Retina (tissue), 1 donor: ENCODE data around the gene SPC24.
"Not testable (repeated sequence)": the region's sequence is repeated elsewhere in the genome, so short reads cannot be mapped to it uniquely, and the experiment has no call there.

Source experiments
- DNase-seq: peaks from one replicate; pipeline ENCODE4 v3.0.0-alpha.2; 2016

SPC24 gene

GRCh38 chr19:11164296-11164695 lies 8.7 kb upstream of the SPC24 start:
- no peak for DNase-seq

GRCh38 chr19:11160440-11160768 lies 4.8 kb upstream of the SPC24 start:
- not testable (repeated sequence) for DNase-seq

- no peak for DNase-seq
Observed at GRCh38 chr19:11159598-11160439, 4.2 kb upstream of the SPC24 start.

DNA sequence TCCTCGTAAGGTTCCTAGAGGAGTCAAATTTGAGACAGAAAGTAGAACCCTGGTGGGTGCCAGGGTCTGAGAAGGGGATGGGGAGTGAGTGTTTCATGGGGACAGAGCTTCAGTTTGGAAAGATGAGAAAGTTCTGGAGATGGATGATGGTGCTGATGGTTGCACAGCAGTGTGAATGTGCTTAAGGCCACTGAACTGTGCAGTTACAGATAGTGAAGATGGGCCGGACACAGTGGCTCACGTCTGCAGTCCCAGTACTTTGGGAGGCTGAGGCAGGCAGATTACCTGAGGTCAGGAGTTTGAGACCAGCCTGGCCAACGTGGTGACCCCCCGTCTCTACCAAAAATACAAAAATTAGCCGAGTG lies 917 bp downstream of the SPC24 start:
- no peak for DNase-seq

DNA sequence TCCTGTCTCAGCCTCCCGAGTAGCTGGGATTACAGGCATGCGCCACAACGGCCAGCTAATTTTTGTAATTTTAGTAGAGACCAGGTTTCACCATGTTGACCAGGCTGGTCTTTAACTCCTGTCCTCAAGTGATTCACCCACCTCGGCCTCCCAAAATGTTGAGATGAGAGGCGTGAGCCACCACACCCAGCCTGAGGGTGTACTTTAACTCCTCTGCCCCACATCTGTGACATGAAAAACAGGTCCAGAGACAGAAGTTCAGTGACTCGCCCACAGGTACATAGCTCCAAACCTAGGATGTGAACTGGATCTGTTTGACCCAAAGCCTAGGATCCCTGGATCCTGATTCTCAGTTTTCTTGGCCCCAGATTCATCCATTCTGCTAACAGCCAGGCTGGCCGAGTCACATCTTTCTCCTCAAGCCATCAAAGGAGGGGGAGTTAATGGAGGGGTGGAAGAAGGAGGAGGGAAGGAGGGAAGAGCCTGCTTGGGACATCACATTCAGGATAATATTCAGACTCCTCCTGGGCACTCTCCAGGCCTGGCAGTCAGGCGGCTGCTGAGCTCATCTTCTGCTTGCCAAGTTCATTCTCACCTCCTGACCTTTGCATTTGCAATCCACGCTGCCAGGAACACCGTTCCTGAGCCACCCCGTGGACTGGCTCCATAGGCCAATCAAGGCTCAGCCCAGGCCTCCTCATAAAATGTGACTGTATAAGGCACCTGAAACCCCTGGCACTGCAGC lies 3.1 kb downstream of the SPC24 start:
- DNase-seq: no peak

DNA sequence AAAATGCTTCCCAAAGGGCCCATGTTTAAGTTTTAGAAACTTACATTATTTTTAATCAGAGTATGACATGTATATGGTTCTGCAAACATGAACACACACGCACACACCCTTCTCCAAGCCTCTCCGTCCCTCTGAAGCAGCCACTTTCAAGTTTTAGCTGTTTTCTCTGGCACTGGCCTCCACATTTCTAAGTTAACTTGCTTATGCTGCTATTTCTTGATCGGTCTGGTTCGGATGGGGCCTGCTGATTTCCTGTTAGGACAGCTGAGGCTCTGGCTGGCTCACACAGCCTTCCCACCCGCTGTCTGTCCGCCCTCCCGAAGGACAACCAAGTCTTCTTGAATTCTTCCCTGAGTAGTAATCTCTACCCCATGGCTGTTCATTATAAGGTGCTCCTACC lies 4.4 kb downstream of the SPC24 start:
- DNase-seq: no peak

DNA sequence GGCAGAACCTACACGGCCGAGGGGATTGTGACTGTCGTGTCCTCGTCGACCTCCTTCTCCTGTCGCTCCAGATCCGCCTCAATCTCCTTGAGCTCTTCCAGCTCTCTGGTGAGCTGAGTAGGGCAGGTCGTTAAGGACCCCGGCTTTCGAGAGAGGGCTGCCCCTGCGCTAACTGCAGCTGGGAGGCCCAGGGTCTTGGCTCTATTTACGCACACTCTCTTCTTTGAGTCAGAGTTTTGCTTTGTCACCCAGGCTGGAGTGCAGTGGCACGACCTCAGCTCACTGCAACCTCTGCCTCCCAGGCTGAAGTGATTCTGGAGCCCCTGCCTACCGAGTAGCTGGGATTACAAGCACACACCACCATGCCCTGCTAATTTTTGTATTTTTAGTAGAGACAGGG lies 7.6 kb downstream of the SPC24 start:
- no peak for DNase-seq

- no peak for DNase-seq
Observed at GRCh38 chr19:11145536-11145924, 10.1 kb downstream of the SPC24 start.

GRCh38 chr19:11142528-11143171 lies 12.9 kb downstream of the SPC24 start:
- no peak for DNase-seq

DNA sequence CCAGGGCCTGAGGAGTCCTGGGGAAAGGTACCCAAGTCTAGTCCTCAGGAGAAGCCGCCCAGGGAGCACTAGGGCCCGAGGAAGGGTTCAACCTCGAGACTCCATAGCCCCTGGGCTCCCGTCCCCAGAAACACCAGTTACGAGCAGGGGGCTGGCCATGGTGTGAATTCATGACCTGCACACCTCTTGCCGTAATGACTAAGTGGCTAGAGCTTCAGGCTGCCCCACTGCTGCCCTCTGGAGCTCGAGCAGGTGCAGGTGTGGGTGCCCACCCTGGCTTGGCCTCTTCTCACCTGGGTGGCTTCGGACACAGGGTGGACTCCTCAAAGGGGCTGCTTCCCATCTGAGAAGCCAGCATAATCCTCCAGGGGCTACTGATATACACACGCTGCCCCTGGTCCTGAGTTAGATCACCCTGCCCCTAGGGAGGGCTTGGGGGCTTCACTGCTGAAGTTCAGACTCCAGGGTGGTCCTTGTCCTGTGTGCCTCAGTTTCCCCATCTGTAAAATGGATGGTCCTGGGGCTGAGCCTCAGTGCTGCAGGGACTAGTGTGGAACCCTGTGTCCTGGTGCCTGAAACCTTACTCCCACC lies 13.6 kb downstream of the SPC24 start:
- DNase-seq: no peak

- DNase-seq: no peak
Observed at GRCh38 chr19:11140896-11141295, 14.7 kb downstream of the SPC24 start.

GRCh38 chr19:11140023-11140538 lies 15.5 kb downstream of the SPC24 start:
- not testable (repeated sequence) for DNase-seq

DNA sequence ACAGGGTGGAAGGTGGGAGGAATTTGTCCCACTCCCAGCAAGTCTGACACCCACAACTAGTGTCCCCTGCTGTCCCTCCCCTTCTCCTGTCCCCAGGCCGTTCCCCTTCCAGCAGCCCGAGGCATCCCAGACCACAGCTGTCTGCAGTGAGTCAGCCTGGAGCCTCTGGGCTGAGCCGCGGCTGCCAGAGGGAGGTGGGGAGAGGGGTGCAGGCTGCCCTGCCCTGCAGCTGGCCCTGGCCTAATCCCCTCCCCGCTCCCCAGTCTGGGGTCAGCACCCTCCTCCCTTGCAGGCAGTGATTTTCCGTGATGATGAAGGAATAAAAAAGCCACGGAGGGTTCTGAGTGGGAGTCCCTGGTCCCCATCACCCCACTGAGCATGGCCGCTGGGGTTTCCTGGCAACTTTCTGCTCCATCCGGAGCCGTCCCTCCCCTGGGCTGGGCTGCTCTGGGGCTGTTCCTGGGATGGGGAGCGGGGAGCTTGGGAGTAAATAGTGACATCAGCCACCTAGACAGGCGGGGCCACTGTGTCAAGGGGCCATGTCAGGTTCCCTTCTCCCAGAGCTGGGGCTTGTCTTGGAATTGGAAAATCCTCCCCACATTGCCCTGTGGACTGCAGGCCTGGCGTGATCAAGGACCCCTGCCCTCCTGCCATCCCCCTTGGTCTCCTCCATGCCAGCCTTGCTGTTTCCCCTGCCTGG lies 16.8 kb downstream of the SPC24 start:
- peak; percentile 56 for DNase-seq

DNA sequence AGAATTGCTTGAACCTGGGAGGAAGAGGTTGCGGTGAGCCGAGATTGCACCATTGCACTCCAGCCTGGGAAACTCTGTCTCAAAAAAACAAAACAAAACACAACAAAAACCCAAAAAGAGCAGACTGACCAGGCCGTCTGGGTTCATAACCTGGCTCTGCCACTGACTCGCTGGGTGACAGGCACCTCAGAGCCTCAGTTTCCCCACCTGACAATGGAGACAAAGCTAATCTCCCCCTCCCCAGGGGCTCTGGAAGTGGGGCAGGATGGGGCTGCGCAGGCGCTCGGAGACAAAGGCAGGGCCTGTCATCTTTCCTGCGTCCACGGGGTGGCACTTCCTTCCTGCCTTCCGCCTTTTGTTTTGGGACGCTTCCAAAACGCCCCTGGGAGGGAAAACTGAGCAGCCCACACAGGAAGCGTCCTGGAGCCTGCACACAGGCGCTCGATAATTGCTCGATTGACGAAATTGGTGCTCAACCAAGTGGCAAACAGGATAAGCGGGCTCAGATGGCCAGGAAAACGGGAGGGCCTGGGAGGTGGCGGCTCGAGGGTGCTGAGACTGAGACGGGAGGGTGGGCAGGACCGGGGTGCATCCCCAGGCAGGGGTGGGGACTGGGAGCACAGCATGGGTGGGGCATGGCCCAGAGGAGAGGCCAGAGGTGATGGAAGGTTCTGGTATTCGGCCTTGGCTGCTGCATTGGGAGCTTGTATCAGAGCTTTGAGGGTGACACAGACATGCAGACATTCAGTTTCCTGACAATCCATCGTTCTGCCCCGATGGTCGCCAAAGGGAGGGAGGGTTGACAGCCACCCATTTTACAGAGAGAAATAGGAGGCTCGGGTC lies 17.8 kb downstream of the SPC24 start:
- peak; percentile 93 for DNase-seq

- DNase-seq: no peak
Observed at GRCh38 chr19:11136400-11137101, 19.0 kb downstream of the SPC24 start.

DNA sequence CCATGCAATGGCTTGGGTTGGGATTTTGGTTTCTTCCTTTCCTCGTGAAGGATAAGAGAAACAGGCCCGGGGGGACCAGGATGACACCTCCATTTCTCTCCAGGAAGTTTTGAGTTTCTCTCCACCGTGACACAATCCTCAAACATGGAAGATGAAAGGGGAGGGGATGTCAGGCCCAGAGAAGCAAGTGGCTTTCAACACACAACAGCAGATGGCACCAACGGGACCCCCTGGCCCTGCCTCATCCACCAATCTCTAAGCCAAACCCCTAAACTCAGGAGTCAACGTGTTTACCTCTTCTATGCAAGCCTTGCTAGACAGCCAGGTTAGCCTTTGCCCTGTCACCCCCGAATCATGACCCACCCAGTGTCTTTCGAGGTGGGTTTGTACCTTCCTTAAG lies 24.1 kb downstream of the SPC24 start:
- DNase-seq: no peak

DNA sequence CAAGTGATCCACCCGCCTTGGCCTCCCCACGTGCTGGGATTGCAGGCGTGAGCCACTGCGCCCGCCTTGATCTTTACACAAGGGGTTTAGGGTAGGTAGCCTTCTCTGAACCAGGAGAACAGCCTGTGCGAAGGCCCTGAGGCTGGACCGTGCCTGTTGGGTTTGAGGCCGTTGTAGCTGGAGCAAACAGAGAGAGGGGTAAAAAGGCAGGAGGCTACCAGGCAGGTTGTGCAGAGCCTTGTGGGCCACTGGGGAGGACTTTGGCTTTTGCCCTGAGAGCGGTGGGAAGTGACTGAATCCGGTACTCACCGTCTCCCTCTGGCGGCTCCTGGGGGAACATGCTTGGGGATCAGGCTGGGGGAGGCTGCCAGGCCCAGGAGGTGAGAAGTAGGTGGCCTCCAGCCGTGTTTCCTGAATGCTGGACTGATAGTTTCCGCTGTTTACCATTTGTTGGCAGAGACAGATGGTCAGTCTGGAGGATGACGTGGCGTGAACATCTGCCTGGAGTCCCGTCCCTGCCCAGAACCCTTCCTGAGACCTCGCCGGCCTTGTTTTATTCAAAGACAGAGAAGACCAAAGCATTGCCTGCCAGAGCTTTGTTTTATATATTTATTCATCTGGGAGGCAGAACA lies 24.6 kb downstream of the SPC24 start:
- peak; percentile 74 for DNase-seq

- no peak for DNase-seq
Observed at GRCh38 chr19:11127905-11128304, 27.7 kb downstream of the SPC24 start.

- DNase-seq: peak; percentile 80
Observed at GRCh38 chr19:11125994-11126685, 29.4 kb downstream of the SPC24 start.

GRCh38 chr19:11124157-11124556 lies 31.4 kb downstream of the SPC24 start:
- DNase-seq: not testable (repeated sequence)
